ENCODE data around the gene EPHA2. TPM values are rescaled to one million over a fixed set of nuclear protein-coding genes. Genes with fewer than 3 reads are reported as not detected.

EPHA2 gene
- total RNA-seq, 2 experiments from 2014 or later, result not detected

DNA sequence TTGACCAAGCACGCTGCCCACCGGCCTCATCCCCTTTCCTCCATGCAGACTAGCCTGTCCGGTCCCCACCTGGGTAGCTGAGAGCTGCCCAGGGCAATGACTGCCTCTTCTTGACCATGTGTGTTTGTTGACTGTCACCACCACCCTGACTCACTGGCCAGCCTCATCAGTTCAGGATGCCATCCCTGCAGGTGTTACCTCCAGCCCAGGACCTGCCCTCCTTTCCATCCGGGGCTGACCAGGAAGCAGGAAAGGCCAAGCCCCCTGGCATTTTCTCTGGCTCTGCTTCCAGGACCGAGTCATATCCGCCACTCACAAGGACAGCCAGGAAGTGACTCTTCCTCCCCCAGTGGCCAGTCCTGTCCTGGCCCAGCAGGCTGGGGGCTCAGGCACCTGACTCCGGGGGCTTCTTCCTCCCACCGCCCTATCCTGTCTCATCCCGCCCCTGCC lies 17.1 kb downstream of the EPHA2 start:
- DNase-seq (no peak), ATAC-seq (no peak)
- CTCF ChIA-PET, result interaction anchor here (1.7 kb wide), 1 partner anchor 60 kb away, joined by 5 read pairs; no protein-coding TSS in a partner anchor
- Mint-ChIP-seq H3K36me3 (no peaks in the 10 kb centered on the region), H3K27ac (no peak overlapping the region), H3K27me3 (peaks cover 15% of the 10 kb centered on the region), H3K4me3 (no peak overlapping the region), H3K9me3 (ENCODE audit: low read depth) (no peaks in the 10 kb centered on the region), H3K4me1 (peaks cover 3% of the 10 kb centered on the region)

DNA sequence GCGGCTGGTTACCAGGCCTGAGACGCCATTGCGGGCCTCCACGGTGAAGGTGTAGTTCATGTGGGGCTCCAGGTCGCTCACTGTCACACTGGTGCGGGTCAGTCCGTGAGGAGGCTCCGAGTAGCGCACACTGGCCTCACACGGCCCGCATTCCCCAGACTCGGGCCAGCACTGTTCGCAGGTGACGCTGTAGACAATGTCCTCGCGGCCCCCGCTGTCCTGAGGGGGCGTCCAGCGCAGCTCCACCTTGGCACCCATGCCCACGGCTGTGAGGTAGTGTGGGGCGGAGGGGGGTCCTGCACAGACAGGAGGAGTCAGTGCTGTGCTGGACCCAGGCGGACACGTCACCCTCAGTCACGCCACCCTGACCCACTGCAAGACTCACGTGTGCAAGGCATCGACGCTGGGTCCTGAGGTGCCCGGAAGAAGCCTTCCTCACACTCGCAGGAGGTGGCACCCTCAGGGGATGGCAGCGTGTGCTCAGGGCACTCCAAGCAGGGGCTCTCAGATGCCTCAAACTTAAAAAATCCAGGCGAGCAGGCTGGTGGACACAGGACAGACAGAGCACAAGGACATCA lies 17.9 kb downstream of the EPHA2 start:
- no peak for DNase-seq
- H3K27ac Mint-ChIP-seq, result no peak overlapping the region
- peaks cover 3% of the 10 kb centered on the region for H3K4me1 Mint-ChIP-seq
- H3K27me3 Mint-ChIP-seq, result peaks cover 15% of the 10 kb centered on the region
- ATAC-seq, result no peak
- no peak overlapping the region for H3K4me3 Mint-ChIP-seq
- no peaks in the 10 kb centered on the region for H3K9me3 Mint-ChIP-seq (ENCODE audit: low read depth)
- CTCF ChIA-PET, result interaction anchor here (0.9 to 1.2 kb wide), 2 partner anchors 55 to 57 kb away, joined by 3 read pairs; no protein-coding TSS in a partner anchor
- H3K36me3 Mint-ChIP-seq, result no peaks in the 10 kb centered on the region

DNA sequence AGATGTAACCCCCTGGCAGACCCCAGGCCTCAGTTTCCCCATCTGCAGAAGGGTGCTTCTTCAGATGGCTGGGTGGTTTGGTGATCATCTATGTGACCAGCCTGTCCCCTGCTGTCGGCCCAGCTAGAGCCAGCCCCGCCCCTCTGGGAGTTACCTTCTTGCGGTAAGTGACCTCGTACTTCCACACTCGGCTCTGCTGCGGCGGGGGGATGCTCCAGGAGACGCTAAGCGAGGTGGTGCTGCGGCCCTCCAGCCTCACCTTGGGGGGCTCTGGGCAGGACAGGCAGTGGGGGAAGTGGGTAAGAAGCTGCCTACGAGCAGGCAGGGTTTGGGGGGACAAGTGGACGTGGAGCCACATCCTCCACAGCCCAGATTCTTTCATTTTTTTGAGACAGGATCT lies 20.4 kb downstream of the EPHA2 start:
- Mint-ChIP-seq H3K4me1 (peaks cover 3% of the 10 kb centered on the region), H3K9me3 (ENCODE audit: low read depth) (no peaks in the 10 kb centered on the region), H3K27me3 (peaks cover 2% of the 10 kb centered on the region), H3K4me3 (no peak overlapping the region), H3K36me3 (no peaks in the 10 kb centered on the region), H3K27ac (no peak overlapping the region)
- DNase-seq (no peak), ATAC-seq (no peak)
- CTCF ChIA-PET, result no interaction called here

DNA sequence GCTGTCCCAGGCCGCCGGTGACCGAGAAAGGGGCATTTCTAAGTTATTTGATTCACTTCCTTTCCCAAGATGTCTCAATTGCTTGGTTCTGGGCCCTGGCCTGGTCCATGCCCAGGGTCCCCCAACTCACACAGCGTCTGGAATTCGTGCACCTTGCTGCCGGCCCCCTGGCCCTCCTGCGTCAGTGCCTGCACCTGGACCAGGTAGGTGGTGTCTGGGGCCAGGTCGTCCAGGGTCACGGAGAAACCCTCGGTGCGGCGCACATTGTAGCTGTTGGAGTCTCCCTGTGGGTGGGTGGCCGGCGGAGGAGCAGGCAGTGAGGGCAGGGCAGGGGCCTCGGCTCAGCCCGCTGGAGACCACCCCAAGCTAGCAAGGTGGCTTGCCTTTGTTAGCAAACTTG lies 21.0 kb downstream of the EPHA2 start:
- Mint-ChIP-seq H3K27me3 (peaks cover 2% of the 10 kb centered on the region), H3K36me3 (no peaks in the 10 kb centered on the region), H3K4me3 (no peak overlapping the region), H3K9me3 (ENCODE audit: low read depth) (no peaks in the 10 kb centered on the region), H3K4me1 (peaks cover 3% of the 10 kb centered on the region), H3K27ac (no peak overlapping the region)
- ATAC-seq (no peak), DNase-seq (no peak)
- CTCF ChIA-PET, result no interaction called here

DNA sequence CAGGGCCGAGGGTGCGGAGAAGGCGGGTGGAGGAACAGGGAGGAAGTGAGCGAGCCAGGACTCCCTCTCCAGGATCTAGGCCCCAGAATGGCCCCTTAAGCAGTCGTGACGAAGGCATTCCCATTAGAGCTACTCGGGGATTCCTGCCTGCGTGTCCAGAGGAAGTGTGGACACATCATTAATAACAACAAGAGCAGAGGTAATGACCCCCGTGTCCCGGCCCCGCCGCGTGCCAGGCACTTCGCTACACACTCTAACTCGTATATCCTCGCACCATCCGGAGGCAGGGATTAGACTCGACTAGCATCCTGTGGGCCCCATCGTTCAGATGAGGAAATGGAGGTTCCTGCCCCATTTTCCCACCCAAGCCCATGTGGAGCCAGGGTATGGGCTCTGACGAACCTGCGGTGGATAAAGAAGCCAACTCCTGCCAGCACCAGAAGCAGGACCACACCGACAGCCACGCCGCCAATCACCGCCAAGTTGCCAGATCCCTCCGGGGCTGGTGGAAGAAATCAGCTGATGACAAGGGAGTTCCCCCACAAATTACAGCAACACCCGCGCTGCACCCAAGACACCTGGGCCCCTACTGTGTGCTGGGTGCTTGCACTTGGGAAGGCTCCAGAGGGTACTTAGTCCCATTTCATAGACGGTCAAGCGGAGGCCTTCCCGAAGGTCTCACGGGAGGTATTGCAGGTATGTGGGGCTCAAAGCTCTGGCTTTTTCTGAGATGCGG lies 21.6 kb downstream of the EPHA2 start:
- CTCF ChIA-PET, result no interaction called here
- no peak overlapping the region for H3K4me3 Mint-ChIP-seq

DNA sequence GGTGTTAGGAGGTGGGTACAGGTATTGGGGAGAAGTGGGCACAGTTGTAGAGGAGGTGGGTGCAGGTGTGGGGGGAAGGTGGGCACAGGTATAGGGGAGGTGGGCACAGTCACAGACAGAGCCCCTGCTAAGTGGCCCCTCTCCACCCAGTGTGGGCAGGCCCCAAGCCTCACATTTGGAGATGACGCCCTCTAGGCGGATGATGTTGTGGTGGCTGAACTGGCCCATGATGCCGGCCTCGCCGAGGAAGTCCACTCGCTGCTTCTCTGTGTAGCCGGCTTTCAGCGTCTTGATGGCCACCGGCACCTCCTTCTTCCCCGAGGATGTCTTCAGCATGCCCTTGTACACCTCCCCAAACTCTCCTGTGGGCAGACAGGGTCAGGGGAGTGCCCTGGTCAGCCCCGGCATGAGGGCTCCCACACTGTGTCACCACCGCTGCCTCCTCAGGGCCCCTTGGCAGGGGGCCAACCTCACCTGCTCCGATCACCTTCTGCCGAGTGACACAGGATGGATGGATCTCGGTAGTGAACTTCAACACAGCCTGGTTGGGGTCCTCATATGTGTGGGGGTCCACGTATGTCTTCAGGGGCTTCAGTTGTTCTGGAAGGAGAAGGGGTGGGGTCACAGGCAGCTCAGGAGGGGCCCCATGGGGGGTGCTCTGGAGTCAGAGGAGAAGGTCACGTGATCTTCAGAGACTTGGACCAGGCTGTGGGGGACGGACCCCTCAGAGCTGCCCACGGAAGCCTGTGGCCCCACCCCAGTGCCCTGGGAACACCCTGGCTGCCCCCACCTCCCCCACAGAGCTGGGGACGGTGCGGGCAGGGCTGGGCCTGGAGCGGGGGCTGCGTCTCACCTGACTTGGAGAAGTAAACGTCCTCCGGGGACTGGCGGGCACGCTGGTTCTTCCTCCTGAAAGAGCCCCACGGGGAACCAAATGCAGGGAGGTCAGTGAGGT lies 22.6 kb downstream of the EPHA2 start:
- DNase-seq, result no peak
- no peak for ATAC-seq
- H3K36me3 Mint-ChIP-seq, result no peaks in the 10 kb centered on the region
- no peaks in the 10 kb centered on the region for H3K9me3 Mint-ChIP-seq (ENCODE audit: low read depth)
- no peaks in the 10 kb centered on the region for H3K4me1 Mint-ChIP-seq
- CTCF ChIA-PET, result no interaction called here
- H3K27ac Mint-ChIP-seq, result no peak overlapping the region
- peaks cover 2% of the 10 kb centered on the region for H3K27me3 Mint-ChIP-seq
- H3K4me3 Mint-ChIP-seq, result no peak overlapping the region

More for the DNA sequence above, 21.6 kb downstream of the EPHA2 start:
- DNase-seq, result no peak
- Mint-ChIP-seq H3K9me3 (ENCODE audit: low read depth) (no peaks in the 10 kb centered on the region), H3K27ac (no peak overlapping the region), H3K36me3 (no peaks in the 10 kb centered on the region), H3K4me1 (no peaks in the 10 kb centered on the region), H3K27me3 (peaks cover 2% of the 10 kb centered on the region)
- ATAC-seq, result no peak

DNA sequence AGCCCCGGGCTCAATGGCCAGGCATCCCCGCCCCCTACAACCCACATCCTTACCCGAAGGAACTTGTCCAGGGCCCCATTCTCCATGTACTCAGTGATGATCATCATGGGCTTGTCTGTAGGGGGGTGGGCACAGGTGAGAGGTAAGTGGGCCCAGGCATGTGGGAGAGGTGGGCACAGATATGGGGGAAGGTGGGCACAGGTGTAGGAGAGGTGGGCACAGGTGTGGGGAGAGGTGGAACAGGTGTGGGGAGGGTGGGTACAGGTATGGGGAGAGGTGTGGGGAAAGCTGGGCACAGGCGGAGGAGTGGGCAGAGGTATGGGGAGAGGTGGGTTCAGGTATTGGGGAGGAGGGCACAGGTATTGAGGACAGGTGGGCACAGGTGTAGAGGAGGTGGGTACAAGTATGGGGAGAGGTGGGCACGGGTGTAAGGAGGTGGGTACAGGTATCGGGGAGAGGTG lies 23.5 kb downstream of the EPHA2 start:
- ATAC-seq (no peak), DNase-seq (no peak)
- Mint-ChIP-seq H3K4me1 (no peaks in the 10 kb centered on the region), H3K27ac (no peak overlapping the region), H3K36me3 (no peaks in the 10 kb centered on the region), H3K27me3 (peaks cover 4% of the 10 kb centered on the region), H3K9me3 (ENCODE audit: low read depth) (no peaks in the 10 kb centered on the region), H3K4me3 (no peak overlapping the region)
- CTCF ChIA-PET, result no interaction called here

DNA sequence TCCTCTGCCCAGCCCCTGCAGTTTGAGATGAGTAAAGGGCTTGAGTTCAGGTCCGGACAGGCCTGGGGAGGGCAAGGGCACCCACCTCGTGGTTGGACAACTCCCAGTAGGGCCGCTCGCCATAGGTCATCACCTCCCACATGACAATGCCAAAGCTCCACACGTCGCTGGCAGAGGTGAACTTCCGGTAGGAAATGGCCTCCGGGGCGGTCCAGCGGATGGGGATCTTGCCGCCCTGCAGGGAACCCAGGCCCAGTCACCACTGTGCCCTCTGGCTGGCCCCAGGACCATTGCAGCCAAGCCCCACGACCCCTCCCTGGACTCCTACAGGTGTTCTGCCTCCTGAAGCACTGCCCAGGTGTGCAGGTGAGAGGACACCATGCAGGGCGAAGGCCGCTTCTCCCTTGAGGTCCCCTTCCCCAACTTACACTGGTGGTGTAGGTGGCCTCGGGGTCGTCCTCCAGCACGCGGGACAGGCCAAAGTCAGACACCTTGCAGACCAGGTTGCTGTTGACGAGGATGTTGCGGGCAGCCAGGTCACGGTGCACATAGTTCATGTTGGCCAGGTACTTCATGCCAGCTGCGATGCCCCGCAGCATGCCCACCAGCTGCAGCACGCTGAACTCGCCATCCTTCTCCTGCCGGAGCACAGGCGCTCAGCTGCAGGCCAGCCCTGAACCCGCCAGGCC lies 24.1 kb downstream of the EPHA2 start:
- ATAC-seq (no peak), DNase-seq (no peak)
- no peaks in the 10 kb centered on the region for H3K4me1 Mint-ChIP-seq
- CTCF ChIA-PET, result no interaction called here
- no peak overlapping the region for H3K4me3 Mint-ChIP-seq
- H3K27ac Mint-ChIP-seq, result no peak overlapping the region
- peaks cover 4% of the 10 kb centered on the region for H3K27me3 Mint-ChIP-seq
- H3K9me3 Mint-ChIP-seq (ENCODE audit: low read depth), result no peaks in the 10 kb centered on the region
- H3K36me3 Mint-ChIP-seq, result no peaks in the 10 kb centered on the region

DNA sequence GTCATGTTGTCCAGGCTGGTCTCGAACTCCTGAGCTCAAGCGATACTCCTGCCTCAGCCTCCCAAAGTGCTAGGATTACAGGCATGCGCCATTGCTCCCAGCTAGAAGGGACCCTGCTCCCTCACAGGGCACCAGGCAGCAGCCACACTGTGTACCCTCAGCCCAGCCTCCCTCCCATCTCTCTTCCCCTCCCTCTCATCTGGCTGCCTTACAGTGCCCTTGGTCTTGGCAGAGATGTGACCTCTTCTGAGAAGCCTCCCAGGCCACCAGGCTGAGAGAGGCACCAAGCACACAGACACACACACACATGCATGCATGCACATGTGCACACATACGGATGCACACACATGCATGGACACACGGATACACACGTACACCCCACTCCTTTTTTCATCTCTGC lies 25.0 kb downstream of the EPHA2 start:
- H3K4me3 Mint-ChIP-seq, result no peak overlapping the region
- H3K27me3 Mint-ChIP-seq, result peaks cover 7% of the 10 kb centered on the region
- CTCF ChIA-PET, result no interaction called here
- ATAC-seq (no peak), DNase-seq (no peak)
- no peaks in the 10 kb centered on the region for H3K4me1 Mint-ChIP-seq
- H3K9me3 Mint-ChIP-seq (ENCODE audit: low read depth), result no peaks in the 10 kb centered on the region
- no peaks in the 10 kb centered on the region for H3K36me3 Mint-ChIP-seq
- no peak overlapping the region for H3K27ac Mint-ChIP-seq

DNA sequence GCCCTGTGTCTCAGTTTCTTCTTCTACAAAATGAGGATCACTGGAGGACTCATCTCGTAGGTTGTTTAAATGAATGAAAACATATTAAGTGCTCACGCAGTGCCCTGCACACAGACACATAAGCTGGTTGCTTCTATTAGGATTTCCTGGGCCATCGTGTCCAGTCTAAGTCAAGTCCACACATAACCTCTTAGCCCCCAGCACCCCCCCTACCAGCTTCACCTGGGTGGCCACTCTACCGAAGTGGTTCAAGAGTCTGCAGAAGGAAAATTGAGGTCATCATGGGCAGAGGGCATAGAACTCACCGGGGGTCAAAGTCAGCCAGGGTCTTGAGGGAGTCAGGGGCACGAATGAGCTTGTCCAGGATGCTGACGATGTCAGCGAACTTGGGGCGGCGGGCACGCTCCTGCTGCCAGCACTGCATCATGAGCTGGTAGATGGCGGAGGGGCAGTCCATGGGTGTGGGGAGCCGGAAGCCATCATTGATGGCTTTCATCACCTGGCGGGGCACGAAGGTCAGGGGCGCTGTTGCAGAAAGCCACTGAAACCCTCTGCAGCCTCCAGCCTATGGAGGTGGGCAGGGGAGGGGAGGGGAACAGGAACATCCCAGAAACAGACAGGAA lies 25.8 kb downstream of the EPHA2 start:
- Mint-ChIP-seq H3K36me3 (no peaks in the 10 kb centered on the region), H3K9me3 (ENCODE audit: low read depth) (no peaks in the 10 kb centered on the region), H3K27ac (no peak overlapping the region), H3K27me3 (peaks cover 7% of the 10 kb centered on the region), H3K4me1 (no peaks in the 10 kb centered on the region), H3K4me3 (no peak overlapping the region)
- ATAC-seq, result no peak
- no peak for DNase-seq
- CTCF ChIA-PET, result no interaction called here

DNA sequence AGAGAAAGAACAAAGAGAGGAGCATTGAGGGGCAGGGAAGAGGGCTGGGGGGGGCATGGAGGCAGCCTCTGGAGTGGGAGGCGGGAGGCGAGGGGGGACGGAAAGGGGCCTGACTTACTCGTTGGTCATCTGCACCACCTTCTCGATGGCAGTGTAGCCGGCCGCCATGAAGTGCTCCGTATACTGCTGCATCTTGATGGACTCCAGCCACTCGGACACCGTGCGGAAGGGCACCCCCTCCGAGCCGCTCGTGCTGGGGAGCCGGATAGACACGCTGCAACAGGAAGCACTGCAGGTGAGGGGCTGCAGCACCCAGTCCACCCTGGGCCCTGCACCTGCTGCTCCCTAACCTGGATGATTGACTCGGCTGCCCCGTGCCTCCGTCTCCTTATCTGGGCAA lies 26.6 kb downstream of the EPHA2 start:
- Mint-ChIP-seq H3K36me3 (no peaks in the 10 kb centered on the region), H3K27ac (no peak overlapping the region), H3K9me3 (ENCODE audit: low read depth) (no peaks in the 10 kb centered on the region), H3K27me3 (peaks cover 7% of the 10 kb centered on the region), H3K4me3 (no peak overlapping the region), H3K4me1 (no peaks in the 10 kb centered on the region)
- CTCF ChIA-PET, result no interaction called here
- ATAC-seq (no peak), DNase-seq (no peak)

DNA sequence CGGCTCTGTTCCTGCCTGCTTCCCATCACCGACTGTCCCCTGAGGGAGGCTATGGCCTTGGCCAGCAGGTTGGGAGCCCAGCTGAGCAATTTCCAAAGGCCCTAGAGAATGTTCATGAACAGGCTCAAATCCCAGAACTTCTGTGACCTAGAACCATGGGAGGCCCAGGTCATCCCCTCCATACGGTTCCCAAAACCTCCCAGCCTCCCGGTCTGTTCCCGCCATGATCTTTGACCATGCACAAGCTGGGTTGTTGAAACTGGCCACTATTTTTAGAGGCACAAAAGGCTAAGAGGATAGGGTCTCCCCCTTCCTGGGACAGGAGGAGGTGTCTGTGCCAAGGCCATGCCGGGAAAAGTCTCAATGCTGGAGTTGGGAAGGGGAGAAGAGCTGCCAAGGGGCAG lies 27.5 kb downstream of the EPHA2 start:
- CTCF ChIA-PET, result interaction anchor here (1.0 kb wide), 1 partner anchor 49 kb away, joined by 3 read pairs; no protein-coding TSS in a partner anchor
- peaks cover 4% of the 10 kb centered on the region for H3K4me1 Mint-ChIP-seq
- ATAC-seq, result no peak

More for the DNA sequence above, 27.5 kb downstream of the EPHA2 start:
- no peak for DNase-seq
- Mint-ChIP-seq H3K27me3 (peaks cover 7% of the 10 kb centered on the region), H3K4me3 (no peak overlapping the region), H3K27ac (no peak overlapping the region), H3K36me3 (no peaks in the 10 kb centered on the region), H3K9me3 (ENCODE audit: low read depth) (no peaks in the 10 kb centered on the region)

Data from activated CD8-positive, alpha-beta memory T cell treated with anti-CD3 and anti-CD28 coated beads, Interleukin-2, amount 10 ng/mL, durations not matched to agents 7 days and 5 days (primary cell).